HG03565 (cell line): ENCODE measurements around the gene PCBP3.
"Not testable (repeated sequence)": the region's sequence is repeated elsewhere in the genome, so short reads cannot be mapped to it uniquely, and the experiment has no call there.

Experiments used
- ATAC-seq: cut with Tn5 transposase; IDR thresholded peaks from one replicate; pipeline ENCODE4 v1.9.1; 2021; ENCODE audit warnings: mild to moderate bottlenecking, moderate library complexity; ENCODE audit not compliant: unreplicated experiment

PCBP3 gene

GRCh38 chr21:45887788-45888187 lies 244.3 kb downstream of the PCBP3 start:
- no peak for ATAC-seq

GRCh38 chr21:45888386-45889009 lies 245.0 kb downstream of the PCBP3 start:
- ATAC-seq, result no peak

GRCh38 chr21:45889256-45889655 lies 245.7 kb downstream of the PCBP3 start:
- ATAC-seq, result no peak

GRCh38 chr21:45889961-45890360 lies 246.4 kb downstream of the PCBP3 start:
- no peak for ATAC-seq

- ATAC-seq, result no peak
Observed at GRCh38 chr21:45891388-45892155, 248.0 kb downstream of the PCBP3 start.

- ATAC-seq, result no peak
Observed at GRCh38 chr21:45892156-45892915, 248.8 kb downstream of the PCBP3 start.

- no peak for ATAC-seq
Observed at GRCh38 chr21:45892916-45893739, 249.6 kb downstream of the PCBP3 start.

- no peak for ATAC-seq
Observed at GRCh38 chr21:45893740-45894449, 250.4 kb downstream of the PCBP3 start.

GRCh38 chr21:45894450-45894825 lies 250.9 kb downstream of the PCBP3 start:
- ATAC-seq, result no peak

GRCh38 chr21:45894906-45895777 lies 251.6 kb downstream of the PCBP3 start:
- no peak for ATAC-seq

GRCh38 chr21:45895778-45896370 lies 252.3 kb downstream of the PCBP3 start:
- no peak for ATAC-seq

GRCh38 chr21:45896431-45896830 lies 252.9 kb downstream of the PCBP3 start:
- ATAC-seq, result not testable (repeated sequence)

- ATAC-seq, result no peak
Observed at GRCh38 chr21:45897191-45898027, 253.9 kb downstream of the PCBP3 start.

GRCh38 chr21:45898028-45898350 lies 254.5 kb downstream of the PCBP3 start:
- no peak for ATAC-seq

- no peak for ATAC-seq
Observed at GRCh38 chr21:45898781-45899180, 255.3 kb downstream of the PCBP3 start.

- no peak for ATAC-seq
Observed at GRCh38 chr21:45899317-45900033, 255.9 kb downstream of the PCBP3 start.

GRCh38 chr21:45900034-45900868 lies 256.7 kb downstream of the PCBP3 start:
- no peak for ATAC-seq
